Activated CD4-positive, alpha-beta T cell treated with anti-CD3 and anti-CD28 coated beads for 4 hours (primary cell): ENCODE data around the gene ELOA.
"Not testable (repeated sequence)": the region's sequence is repeated elsewhere in the genome, so short reads cannot be mapped to it uniquely, and the experiment has no call there.

Source experiments
- DNase-seq, 2 donors: peaks; one replicate each; pipeline ENCODE4 v3.0.0-alpha.2; 2020

ELOA gene

DNA sequence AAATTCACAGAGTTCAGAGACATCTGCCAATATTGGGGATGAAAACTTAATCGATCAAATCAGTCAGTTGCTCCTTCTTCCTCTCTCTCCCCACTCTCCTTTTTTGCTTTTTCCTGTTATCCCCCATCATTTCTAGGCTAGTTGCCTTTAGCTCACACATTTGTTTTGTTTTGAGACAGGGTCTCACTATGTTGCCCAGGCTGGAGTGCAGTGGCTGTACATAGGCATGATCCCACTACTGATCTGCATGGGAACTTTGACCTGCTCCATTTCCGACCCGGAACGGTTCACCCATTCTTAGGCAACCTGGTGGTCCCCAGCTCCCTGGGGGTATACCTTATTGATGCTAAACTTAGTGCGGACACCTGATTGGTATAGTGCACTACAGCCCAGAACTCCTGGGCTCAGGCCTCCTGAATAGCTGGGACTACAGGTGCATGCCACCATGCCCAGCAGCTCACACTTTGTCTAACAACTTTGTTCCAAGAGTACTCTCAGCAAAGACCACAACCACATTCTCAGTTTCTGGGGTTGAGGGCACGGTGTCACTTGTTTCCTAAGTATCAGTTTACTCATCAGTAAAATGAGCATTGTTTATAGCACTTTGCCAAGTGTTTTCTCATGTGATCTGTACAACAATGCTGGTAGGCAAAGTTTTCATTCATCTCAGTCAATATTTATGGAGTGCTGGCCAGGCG, 6.7 kb upstream of the ELOA start:
- DNase-seq = no peak

DNA sequence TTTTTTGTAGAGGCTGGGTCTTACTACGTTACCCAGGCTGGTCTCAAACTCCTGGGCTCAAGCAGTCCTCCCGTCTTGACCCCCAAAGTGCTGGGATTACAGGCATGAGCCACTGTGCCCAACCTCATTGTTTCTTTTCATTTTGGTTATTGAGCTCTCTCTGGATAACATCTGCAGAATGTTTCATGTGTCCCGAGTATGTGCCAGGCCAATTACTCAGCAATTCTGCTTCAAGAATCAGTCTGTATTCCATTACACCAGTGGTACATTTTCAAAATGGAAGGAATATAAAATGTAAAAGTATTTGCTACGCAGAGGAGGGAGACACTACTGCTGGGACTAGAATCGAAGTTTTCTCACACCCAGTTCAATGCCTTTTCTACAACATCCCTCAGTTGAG, 1.7 kb upstream of the ELOA start:
- no peak for DNase-seq

DNA sequence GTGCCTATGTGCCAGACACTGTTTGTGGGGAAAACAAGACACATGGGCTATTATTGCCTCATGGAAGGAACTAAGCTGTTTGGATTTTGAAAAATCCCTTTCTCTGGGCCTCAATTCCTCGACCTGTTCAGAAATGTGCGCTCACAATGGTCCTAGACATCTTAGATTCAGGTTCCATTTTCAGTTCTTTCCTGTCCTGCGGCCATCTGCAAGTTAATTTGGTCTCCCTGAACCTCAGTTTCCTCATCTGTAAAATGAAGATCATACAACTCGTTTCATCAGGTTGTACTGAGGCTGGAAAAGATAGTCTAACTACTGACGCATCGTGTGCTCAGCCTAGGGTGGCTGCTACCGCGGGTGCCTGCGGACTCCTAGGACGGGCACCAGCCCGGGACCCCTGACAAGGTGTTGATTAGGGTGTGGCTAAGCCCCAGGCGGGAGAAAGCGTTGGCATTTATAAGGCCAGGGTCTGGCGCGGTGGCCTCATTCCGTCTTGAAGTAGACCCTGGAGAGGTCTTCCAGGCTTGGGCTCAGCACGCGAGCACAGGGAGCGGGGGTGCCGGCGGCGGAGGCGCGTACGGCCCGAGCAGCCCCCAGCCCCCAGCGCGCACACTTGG, 493 bp upstream of the ELOA start:
- no peak for DNase-seq

DNA sequence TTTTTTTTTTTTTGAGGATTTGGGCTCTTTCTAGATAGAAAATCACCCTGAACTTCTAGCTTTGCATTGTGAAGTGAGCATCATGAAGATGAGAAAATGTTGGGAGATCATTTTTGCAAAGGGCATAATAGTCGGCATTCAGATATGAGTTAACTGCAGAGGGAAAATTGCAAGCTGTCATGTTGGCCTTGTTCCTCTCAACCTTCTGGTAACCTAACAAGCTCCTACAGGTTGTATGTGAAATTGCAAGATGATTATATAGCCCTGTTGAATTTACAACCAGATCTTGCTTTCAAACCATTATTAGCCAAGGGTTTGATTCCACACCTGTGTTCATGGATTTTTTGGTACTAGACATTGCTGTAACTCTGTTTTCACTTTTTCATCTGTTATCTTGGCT, 2.2 kb downstream of the ELOA start:
- DNase-seq = no peak

DNA sequence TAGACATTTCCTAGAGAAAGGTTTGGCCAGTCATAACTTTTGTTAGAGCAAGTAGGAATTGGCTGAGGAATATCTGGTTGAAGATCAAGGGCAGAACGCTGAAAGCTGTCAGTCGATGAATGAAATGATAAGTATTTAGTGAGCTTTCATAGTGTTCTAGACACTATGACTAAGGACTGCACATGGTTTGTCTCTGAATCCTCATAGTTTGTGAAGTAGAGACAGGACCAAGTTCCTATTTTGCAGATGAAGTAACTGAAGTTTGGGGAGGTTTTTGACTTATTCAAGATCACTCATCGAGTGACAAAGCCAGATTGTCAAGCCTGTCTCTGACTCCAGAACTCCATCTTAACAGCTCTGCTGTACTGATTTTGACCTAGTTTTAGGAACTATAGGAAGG, 4.7 kb downstream of the ELOA start:
- no peak for DNase-seq

DNA sequence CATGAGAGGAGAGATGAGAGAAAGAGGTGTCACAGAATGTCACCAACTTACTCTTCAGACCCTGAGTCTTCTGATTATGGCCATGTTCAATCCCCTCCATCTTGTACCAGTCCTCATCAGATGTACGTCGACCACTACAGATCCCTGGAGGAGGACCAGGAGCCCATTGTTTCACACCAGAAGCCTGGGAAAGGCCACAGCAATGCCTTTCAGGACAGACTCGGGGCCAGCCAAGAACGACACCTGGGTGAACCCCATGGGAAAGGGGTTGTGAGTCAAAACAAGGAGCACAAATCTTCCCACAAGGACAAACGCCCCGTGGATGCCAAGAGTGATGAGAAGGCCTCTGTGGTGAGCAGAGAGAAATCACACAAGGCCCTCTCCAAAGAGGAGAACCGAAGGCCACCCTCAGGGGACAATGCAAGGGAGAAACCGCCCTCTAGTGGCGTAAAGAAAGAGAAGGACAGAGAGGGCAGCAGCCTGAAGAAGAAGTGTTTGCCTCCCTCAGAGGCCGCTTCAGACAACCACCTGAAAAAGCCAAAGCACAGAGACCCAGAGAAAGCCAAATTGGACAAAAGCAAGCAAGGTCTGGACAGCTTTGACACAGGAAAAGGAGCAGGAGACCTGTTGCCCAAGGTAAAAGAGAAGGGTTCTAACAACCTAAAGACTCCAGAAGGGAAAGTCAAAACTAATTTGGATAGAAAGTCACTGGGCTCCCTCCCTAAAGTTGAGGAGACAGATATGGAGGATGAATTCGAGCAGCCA, 8.0 kb downstream of the ELOA start:
- DNase-seq = peak; percentile 25 to 39

DNA sequence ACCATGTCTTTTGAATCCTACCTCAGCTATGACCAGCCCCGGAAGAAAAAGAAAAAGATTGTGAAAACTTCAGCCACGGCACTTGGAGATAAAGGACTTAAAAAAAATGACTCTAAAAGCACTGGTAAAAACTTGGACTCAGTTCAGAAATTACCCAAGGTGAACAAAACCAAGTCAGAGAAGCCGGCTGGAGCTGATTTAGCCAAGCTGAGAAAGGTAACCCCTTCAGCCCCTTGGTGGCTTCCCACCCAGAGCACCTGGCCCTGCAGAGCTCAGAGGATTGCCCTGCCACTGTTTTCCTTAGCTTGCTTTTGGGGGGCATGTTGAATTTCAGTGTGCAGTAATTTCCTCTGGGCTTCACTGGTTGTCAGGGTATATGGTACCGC, 8.5 kb downstream of the ELOA start:
- DNase-seq = no peak

DNA sequence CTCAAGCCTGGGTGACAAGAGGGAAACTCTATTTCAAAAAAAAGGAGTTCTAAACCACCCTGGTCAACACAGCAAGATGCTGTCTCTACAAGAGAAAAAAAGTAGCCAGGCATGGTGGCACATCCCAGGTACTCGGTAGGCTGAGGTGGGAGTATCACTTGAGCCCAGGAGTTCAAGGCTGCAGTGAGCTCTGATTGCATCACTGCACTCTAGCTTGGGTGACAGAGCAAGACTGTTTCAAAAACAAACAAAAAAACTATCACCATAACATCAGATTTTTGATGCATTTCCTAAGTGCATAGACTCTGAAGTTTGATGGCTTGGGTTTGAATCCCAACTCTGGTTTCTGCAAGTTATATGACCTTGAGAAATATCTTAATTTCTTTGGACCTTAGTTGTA, 9.6 kb downstream of the ELOA start:
- no peak for DNase-seq

DNA sequence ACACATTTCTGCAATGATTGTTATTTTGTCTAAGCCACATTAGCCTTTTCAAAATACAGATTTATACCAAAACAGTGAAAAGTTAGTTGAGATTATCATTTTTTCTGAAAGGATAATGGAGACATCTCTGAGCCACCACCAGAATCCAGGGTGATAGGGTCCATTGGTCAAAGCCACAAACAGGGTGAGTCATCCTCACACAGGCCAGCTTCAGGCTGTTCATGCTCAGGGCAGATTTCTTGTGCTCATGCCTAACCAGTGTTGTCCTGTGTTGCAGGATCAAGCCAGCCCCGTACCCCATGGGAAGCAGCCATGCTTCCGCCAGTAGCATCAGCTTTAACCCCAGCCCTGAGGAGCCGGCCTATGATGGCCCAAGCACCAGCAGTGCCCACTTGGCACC, 13.4 kb downstream of the ELOA start:
- DNase-seq = no peak

DNA sequence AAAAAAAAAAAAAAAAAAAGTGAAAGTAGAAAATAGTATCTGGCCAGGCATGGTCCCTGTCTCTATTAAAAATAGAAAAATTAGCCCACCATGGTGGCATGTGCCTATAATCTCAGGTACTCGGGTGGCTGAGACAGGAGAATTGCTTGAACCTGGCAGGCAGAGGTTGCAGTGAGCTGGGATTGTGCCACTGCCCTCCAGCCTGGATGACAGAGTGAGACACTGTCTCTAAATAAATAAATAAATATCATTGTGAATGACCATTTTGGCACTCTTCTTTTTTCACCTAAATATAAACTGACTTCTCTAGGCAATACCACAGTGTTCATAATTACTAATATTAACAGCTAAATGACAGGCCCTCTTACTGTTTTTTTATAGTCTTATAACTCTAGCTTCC, 14.5 kb downstream of the ELOA start:
- no peak for DNase-seq

DNA sequence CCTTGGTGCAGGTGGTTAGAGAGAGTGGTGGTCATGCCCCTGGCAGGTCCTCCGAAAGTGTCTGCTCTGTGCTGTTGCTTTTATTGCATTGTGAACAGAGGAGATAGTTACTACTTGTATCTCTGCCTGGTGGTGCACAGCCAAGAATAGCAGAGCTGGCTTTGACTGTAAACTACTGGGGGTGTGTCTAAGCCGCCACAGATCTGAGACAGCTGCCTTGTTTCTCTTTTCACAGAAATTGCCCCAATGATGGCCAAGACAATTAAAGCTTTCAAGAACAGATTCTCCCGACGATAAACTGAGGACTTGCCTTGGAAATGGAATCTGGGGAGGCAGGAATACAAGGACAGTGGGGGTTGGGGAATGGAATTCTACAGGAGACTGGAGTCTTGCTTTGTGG, 16.0 kb downstream of the ELOA start:
- no peak for DNase-seq

DNA sequence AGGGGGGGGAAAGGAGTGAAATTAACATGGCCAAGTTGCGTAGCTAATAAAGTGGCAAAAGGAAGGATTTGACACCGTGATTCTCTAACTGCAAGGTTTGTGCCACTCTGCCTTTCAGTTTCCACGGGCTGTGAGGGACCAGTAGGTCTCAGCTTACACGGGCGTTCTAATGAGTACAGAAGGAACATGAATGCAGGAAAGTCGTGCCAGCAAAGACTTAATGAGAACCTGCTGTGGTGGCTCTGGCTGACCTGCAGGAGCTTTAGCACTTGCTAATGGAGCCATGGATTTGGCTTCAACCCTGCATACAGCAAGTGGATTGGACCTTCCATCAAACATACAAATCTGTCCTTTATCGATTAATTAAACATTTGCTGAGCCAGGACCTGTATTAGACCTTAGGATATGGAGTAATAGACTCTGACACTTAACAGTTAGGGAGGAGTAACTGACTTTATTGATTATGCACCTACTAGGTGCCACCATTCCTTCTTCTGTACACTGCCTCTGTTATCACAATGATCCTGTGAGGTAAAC, 19.8 kb downstream of the ELOA start:
- DNase-seq = no peak

DNA sequence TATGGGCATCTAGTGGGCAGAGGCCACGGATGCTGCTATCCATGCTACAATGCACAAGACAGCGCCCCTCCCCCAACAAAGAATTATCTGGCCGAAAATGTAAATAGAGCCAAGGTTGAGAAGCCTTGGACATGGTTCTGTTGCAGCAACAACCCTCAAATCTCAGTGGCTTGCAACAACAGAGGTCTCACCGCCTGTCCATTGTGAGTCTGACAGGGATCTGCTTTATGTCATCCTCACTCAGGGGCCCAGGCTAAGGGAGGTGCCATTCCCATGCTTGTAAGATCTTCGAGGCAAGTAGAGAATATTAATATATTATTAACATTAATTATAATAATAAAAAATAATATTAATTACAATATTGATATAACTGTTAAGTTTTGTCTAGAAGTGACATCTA, 25.5 kb downstream of the ELOA start:
- DNase-seq = no peak

DNA sequence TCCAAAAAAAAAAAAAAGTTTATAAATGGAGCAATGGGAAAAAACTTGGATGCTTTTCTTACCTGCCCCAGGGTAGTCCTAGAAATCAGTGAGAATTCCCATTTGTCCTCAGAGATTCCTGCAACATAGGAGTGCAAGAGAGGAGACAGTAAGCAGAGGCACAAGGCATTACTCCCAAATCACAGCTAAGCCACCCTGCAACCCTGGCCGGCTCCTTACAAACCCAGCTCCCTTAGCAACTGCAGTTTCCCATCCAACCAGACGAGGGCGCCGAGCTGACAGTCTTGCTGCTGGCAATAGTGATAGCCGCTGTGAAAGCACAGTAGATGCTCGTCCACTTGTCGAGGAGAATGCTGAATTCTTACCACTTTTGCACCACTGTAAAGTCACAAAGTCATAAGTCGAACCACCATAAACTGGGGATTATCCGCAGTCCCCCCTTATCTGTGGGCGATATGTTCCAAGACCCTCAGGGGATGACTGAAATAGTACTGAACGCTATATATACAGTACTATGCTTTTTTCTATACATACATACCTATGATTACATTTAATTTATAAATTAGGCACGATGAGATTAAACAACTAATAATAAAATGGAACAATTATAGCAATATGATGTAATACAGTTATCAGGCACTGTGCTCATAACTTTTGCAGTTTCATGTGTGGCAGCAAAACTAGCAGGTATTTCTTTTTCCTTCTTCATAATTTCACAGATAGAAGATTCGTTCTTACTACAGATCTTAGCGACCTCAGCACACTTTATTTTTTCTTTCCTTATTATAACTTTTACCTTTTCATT, 29.0 kb downstream of the ELOA start:
- peak; percentile 78 to 89 for DNase-seq

DNA sequence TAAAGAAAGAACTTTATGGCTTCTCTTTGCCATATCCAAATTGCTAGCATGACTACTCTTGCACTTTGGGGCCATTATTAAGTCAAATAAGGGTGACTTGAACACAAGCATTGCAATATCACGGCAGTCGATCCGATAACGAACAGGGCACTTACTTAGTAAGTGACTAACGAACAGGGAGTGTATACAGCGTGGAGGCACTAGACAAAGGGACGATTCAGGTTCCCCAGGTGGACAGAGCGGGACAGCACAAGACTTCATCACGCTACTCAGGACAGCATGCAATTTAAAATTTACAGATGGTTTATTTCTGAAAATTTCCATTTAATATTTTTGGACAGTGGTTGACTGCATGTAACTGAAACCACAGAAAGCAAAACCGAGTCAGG, 29.6 kb downstream of the ELOA start:
- DNase-seq = no peak

DNA sequence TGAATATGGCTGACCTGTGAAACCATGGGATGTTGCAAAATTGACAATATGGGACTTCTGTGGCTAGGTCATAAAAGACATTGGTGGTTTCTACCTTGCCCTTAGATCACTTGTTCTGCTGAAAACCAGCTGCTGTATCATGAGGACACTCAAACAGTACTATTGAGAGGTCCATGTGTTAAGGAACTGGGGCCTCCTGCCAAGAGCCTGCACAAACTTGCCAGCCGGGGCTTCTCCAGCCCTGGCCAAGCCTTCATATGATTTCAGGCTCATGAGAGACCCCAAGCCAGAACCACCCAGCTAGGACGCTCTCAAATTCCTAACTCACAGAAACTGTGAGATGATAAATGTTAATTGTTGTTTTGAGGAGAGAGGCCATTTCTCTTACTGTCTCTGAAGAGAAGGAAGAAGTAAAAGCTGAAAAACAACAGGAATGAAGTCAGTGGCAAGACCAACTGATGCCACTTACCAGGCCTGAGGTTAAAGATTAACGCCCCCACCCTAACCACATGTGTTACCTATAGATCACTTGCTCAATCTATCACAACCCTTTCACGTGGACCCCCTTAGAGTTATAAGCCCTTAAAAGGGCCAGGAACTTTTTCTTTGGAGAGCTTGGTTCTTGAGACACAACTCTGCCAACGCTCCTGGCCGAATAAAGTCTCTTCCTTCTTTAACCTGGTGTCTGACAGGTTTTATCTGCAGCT, 31.1 kb downstream of the ELOA start:
- DNase-seq = no peak

DNA sequence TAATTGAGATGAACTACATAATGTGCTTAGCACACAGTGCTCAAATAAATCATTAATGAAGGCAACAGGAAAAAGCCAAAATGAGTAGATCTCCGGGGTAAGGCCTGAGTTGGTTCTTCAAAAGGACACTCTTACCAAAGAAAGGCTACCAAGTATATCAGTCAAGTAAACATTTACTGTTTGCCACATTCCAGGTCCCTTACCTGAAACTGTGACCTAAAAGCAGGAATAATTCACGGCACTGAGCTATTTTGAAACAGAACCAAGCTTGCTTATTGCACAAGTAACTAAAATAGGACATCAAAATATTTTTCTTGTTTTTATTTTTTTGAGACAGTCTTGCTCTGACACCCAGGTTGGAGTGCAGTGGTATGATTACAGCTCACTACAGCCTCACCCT, 32.9 kb downstream of the ELOA start:
- DNase-seq = no peak

DNA sequence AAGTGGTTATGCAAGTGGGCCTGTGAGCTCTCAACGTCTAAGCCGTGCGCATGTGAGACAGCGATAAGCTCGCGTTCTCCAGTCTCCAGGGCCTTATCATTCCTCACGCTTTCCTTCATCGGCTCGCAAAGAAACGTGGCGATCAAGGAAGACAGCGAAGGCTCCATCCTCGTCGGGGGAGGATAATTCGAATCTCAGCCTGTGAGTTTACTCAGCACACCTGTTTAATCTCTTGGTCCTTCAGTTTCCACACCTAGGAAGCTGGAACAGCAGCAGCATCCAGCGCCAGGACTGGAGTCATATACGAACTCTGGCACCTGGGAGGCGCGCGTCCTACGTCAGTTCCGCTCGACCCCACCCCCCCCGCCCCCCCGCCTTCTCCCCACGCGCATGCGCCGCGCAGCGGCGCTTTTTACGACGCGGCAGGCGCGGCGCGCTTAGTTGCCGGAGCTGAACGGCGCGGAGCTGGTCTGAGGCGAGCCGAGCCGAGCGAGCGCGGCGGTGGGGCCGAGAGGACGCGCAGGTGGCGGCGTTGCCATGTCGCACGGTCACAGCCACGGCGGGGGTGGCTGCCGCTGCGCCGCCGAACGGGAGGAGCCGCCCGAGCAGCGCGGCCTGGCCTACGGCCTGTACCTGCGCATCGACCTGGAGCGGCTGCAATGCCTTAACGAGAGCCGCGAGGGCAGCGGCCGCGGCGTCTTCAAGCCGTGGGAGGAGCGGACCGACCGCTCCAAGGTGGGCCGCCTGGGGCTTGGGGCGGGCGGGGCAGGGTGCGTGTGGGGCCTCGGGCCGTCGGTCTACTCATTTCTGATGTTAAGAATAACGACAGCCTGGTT, 34.9 kb downstream of the ELOA start, which contains the start of gene PITHD1:
PITHD1 (plus strand) TSS at position 440 of the 836 bp plus-strand sequence; CDS start at position 538, 98 bp downstream.
- peak; percentile 65 to 79 for DNase-seq

DNA sequence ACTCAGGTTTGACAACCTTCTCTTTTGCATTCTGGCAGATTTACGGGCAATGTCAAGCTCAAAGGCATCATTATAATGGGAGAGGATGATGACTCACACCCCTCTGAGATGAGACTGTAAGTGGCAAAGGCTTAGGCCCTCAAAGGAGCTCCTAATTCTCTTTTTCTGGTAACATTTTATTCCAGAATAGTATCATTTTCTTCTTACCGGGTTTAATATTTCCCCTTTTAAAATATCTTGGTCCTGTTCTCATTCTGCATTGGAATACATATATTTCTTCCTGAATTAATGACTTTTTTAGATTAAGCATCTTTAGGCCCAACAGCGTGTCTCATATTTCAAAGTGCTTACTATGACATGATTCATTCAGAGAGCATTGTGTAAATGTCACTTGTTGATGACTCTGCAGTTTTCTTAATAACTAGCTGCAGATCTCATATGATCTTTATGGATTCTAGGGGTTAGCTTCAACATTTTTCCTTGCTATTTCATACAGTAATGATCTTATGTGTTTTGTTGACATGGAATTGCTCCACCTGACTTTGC, 36.6 kb downstream of the ELOA start:
- no peak for DNase-seq

DNA sequence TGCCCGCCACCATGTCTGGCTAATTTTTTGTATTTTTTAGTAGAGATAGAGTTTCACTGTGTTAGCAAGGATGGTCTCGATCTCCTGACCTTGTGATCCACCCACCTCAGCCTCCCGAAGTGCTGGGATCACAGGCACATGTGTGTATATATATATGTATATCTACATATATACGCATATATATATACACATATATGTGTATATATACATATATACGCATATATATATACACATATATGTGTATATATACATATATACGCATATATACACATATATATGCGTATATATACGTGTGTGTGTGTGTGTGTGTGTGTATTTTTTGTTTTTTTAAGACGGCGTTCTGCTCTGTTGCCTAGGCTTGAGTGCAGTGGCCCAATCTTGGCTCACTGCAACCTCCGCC, 39.9 kb downstream of the ELOA start:
- not testable (repeated sequence) for DNase-seq

DNA sequence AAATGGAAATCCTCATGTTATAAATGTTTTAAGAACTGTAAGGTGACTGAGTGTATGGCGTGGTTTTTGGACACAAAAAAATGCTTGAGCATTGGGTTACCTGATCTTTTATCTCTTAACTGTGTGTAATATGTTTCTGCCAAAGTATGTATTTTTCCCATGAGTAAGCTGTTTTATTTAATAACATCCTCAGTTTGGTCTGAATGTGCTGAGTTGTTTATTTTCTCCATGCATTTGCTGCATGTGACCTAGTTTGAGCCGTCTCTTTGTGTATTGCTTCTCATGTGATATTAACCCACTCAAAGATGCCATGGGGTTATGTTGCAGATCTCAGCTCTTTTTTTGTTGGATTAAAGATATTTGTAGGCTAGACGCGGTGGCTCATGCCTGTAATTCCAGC, 41.6 kb downstream of the ELOA start:
- DNase-seq = no peak
